Measurements from ENCODE around the gene IL4I1.

Gene IL4I1

GRCh38 chr19:49912965-49913685 is 16.4 kb upstream of the IL4I1 start:
- WGBS, 2 experiments: 92 to 94% methylated on average over 21 of the region's 21 CpGs
- no peak overlapping the region for H3K4me3 ChIP-seq (ENCODE audit: insufficient read depth, low read depth, low read length)
- H3K9me3 ChIP-seq (ENCODE audit: control insufficient read depth, low read length): no peaks in the 10 kb centered on the region
- H3K4me1 ChIP-seq (ENCODE audit: control insufficient read depth, insufficient read depth, low read length): peaks cover 6% of the 10 kb centered on the region
- H3K36me3 ChIP-seq (ENCODE audit: control insufficient read depth, insufficient read depth, low read length): peaks cover 39% of the 10 kb centered on the region
- no peaks in the 10 kb centered on the region for H3K27me3 ChIP-seq (ENCODE audit: control insufficient read depth, insufficient read depth, low read length, poor library complexity, severe bottlenecking)
- H3K27ac ChIP-seq (ENCODE audit: insufficient read depth, low read depth, low read length, poor library complexity, severe bottlenecking): no peak overlapping the region

- no peaks in the 10 kb centered on the region for H3K9me3 ChIP-seq (ENCODE audit: control insufficient read depth, low read length)
- no peak overlapping the region for H3K4me3 ChIP-seq (ENCODE audit: insufficient read depth, low read depth, low read length)
- no peaks in the 10 kb centered on the region for H3K27me3 ChIP-seq (ENCODE audit: control insufficient read depth, insufficient read depth, low read length, poor library complexity, severe bottlenecking)
- no peak overlapping the region for H3K27ac ChIP-seq (ENCODE audit: insufficient read depth, low read depth, low read length, poor library complexity, severe bottlenecking)
- WGBS, 2 experiments: 78 to 79% methylated on average over 9 of the region's 9 CpGs
- H3K36me3 ChIP-seq (ENCODE audit: control insufficient read depth, insufficient read depth, low read length): peaks cover 53% of the 10 kb centered on the region
- no peaks in the 10 kb centered on the region for H3K4me1 ChIP-seq (ENCODE audit: control insufficient read depth, insufficient read depth, low read length)
Measured at GRCh38 chr19:49911381-49912145, 14.9 kb upstream of the IL4I1 start.

- Histone ChIP-seq H3K4me1 (ENCODE audit: control insufficient read depth, insufficient read depth, low read length) (no peaks in the 10 kb centered on the region), H3K4me3 (ENCODE audit: insufficient read depth, low read depth, low read length) (no peak overlapping the region), H3K36me3 (ENCODE audit: control insufficient read depth, insufficient read depth, low read length) (peaks cover 49% of the 10 kb centered on the region), H3K9me3 (ENCODE audit: control insufficient read depth, low read length) (no peaks in the 10 kb centered on the region), H3K27me3 (ENCODE audit: control insufficient read depth, insufficient read depth, low read length, poor library complexity, severe bottlenecking) (no peaks in the 10 kb centered on the region), H3K27ac (ENCODE audit: insufficient read depth, low read depth, low read length, poor library complexity, severe bottlenecking) (no peak overlapping the region)
- 94 to 96% methylated on average over 5 of the region's 5 CpGs for WGBS, 2 experiments
Measured at GRCh38 chr19:49910179-49910578, 13.5 kb upstream of the IL4I1 start.

GRCh38 chr19:49908480-49909420 is 12.1 kb upstream of the IL4I1 start:
- Histone ChIP-seq H3K9me3 (ENCODE audit: control insufficient read depth, low read length) (no peaks in the 10 kb centered on the region), H3K27ac (ENCODE audit: insufficient read depth, low read depth, low read length, poor library complexity, severe bottlenecking) (no peak overlapping the region), H3K27me3 (ENCODE audit: control insufficient read depth, insufficient read depth, low read length, poor library complexity, severe bottlenecking) (no peaks in the 10 kb centered on the region), H3K4me3 (ENCODE audit: insufficient read depth, low read depth, low read length) (no peak overlapping the region), H3K4me1 (ENCODE audit: control insufficient read depth, insufficient read depth, low read length) (no peaks in the 10 kb centered on the region), H3K36me3 (ENCODE audit: control insufficient read depth, insufficient read depth, low read length) (peaks cover 42% of the 10 kb centered on the region)
- WGBS, 2 experiments: 96 to 97% methylated on average over 37 of the region's 37 CpGs

GRCh38 chr19:49907745-49908446 is 11.2 kb upstream of the IL4I1 start:
- Histone ChIP-seq H3K27ac (ENCODE audit: insufficient read depth, low read depth, low read length, poor library complexity, severe bottlenecking) (no peak overlapping the region), H3K4me3 (ENCODE audit: insufficient read depth, low read depth, low read length) (no peak overlapping the region), H3K27me3 (ENCODE audit: control insufficient read depth, insufficient read depth, low read length, poor library complexity, severe bottlenecking) (no peaks in the 10 kb centered on the region), H3K4me1 (ENCODE audit: control insufficient read depth, insufficient read depth, low read length) (no peaks in the 10 kb centered on the region), H3K36me3 (ENCODE audit: control insufficient read depth, insufficient read depth, low read length) (peaks cover 39% of the 10 kb centered on the region), H3K9me3 (ENCODE audit: control insufficient read depth, low read length) (no peaks in the 10 kb centered on the region)
- WGBS, 2 experiments: 96% methylated on average over 23 of the region's 23 CpGs

- Histone ChIP-seq H3K27me3 (ENCODE audit: control insufficient read depth, insufficient read depth, low read length, poor library complexity, severe bottlenecking) (no peaks in the 10 kb centered on the region), H3K36me3 (ENCODE audit: control insufficient read depth, insufficient read depth, low read length) (peaks cover 35% of the 10 kb centered on the region), H3K4me3 (ENCODE audit: insufficient read depth, low read depth, low read length) (no peak overlapping the region), H3K27ac (ENCODE audit: insufficient read depth, low read depth, low read length, poor library complexity, severe bottlenecking) (no peak overlapping the region), H3K4me1 (ENCODE audit: control insufficient read depth, insufficient read depth, low read length) (no peaks in the 10 kb centered on the region), H3K9me3 (ENCODE audit: control insufficient read depth, low read length) (no peaks in the 10 kb centered on the region)
- 93 to 95% methylated on average over 16 of the region's 16 CpGs for WGBS, 2 experiments
Measured at GRCh38 chr19:49906879-49907564, 10.3 kb upstream of the IL4I1 start.

GRCh38 chr19:49904136-49904535 is 7.4 kb upstream of the IL4I1 start:
- 92 to 93% methylated on average over 6 of the region's 6 CpGs for WGBS, 2 experiments
- no peak overlapping the region for H3K27ac ChIP-seq (ENCODE audit: insufficient read depth, low read depth, low read length, poor library complexity, severe bottlenecking)
- no peaks in the 10 kb centered on the region for H3K27me3 ChIP-seq (ENCODE audit: control insufficient read depth, insufficient read depth, low read length, poor library complexity, severe bottlenecking)

GRCh38 chr19:49895566-49896297 is 955 bp downstream of the IL4I1 start:
- Histone ChIP-seq H3K4me3 (ENCODE audit: insufficient read depth, low read depth, low read length) (no peak overlapping the region), H3K27me3 (ENCODE audit: control insufficient read depth, insufficient read depth, low read length, poor library complexity, severe bottlenecking) (peaks cover under 1% of the 10 kb centered on the region), H3K27ac (ENCODE audit: insufficient read depth, low read depth, low read length, poor library complexity, severe bottlenecking) (no peak overlapping the region), H3K9me3 (ENCODE audit: control insufficient read depth, low read length) (no peaks in the 10 kb centered on the region), H3K4me1 (ENCODE audit: control insufficient read depth, insufficient read depth, low read length) (peaks cover 8% of the 10 kb centered on the region), H3K36me3 (ENCODE audit: control insufficient read depth, insufficient read depth, low read length) (no peaks in the 10 kb centered on the region)
- 84% methylated on average over 16 to 17 of the region's 17 CpGs for WGBS, 2 experiments

More at GRCh38 chr19:49904136-49904535, 7.4 kb upstream of the IL4I1 start:
- Histone ChIP-seq H3K4me1 (ENCODE audit: control insufficient read depth, insufficient read depth, low read length) (no peaks in the 10 kb centered on the region), H3K4me3 (ENCODE audit: insufficient read depth, low read depth, low read length) (no peak overlapping the region), H3K36me3 (ENCODE audit: control insufficient read depth, insufficient read depth, low read length) (peaks cover 28% of the 10 kb centered on the region), H3K9me3 (ENCODE audit: control insufficient read depth, low read length) (no peaks in the 10 kb centered on the region)
